CD4-positive, alpha-beta T cell (primary cell): ENCODE data around the gene VPS41. TPM values are rescaled to one million over a fixed set of nuclear protein-coding genes. Genes with fewer than 3 reads are reported as not detected.
"Not testable (repeated sequence)": the region's sequence is repeated elsewhere in the genome, so short reads cannot be mapped to it uniquely, and the experiment has no call there.

Source experiments
- ATAC-seq: fragments of 200-7000 bp; cut with Tn5 transposase; one replicate; pipeline ENCODE4 v1.10.0; 2022; ENCODE audit warnings: mild to moderate bottlenecking; ENCODE audit not compliant: poor library complexity
- CTCF ChIA-PET: fragments of 350-600 bp; sonication (Branson Sonifier 250); formaldehyde crosslinking; loops from one replicate; lab custom pipeline; 2021; ENCODE audit warnings: antibody characterized with exemption, inconsistent platforms; lab: Charles Lee
- POLR2A ChIA-PET: fragments of 350-600 bp; sonication (Branson Sonifier 250); formaldehyde crosslinking; loops from one replicate; lab custom pipeline; 2021; ENCODE audit warnings: antibody characterized with exemption, inconsistent platforms; lab: Charles Lee
- DNase-seq, 14 experiments: peaks; one replicate each; pipeline ENCODE4 v3.0.0-alpha.2; 2013 to 2020; ENCODE audit warnings: mixed read lengths in 2 of 14
- H3K27ac ChIP-seq, 2 donors: one replicate each; pipeline versions ENCODE4 v1.5.1 to v1.7.0; 2013; ENCODE audit warnings: low read length in 2 of 2, low read depth in 1 of 2, mild to moderate bottlenecking in 1 of 2
- H3K27me3 ChIP-seq, 2 experiments: 1 replicate in 1 of 2; 2 replicates in 1 of 2; pipeline versions ENCODE4 v1.6.1 to v1.7.0; 2013; ENCODE audit warnings: low read length in 2 of 2, control low read depth in 1 of 2, mild to moderate bottlenecking in 1 of 2, moderate library complexity in 1 of 2; ENCODE audit not compliant: insufficient read depth in 2 of 2, control insufficient read depth in 1 of 2
- H3K36me3 ChIP-seq: one replicate; pipeline ENCODE4 v1.6.1; 2013; ENCODE audit warnings: low read length, control low read depth; ENCODE audit not compliant: insufficient read depth
- H3K4me1 ChIP-seq: one replicate; pipeline ENCODE4 v1.6.1; 2013; ENCODE audit warnings: low read length, control low read depth; ENCODE audit not compliant: insufficient read depth
- H3K4me3 ChIP-seq: one replicate; pipeline ENCODE4 v1.5.1; 2013; ENCODE audit warnings: mild to moderate bottlenecking, low read length, moderate library complexity
- H3K9me3 ChIP-seq, 2 experiments: 1 replicate in 1 of 2; 2 replicates in 1 of 2; pipeline versions ENCODE4 v1.6.1 to v1.7.0; 2013; ENCODE audit warnings: low read length in 2 of 2, mild to moderate bottlenecking in 2 of 2, control low read depth in 1 of 2, moderate library complexity in 1 of 2; ENCODE audit not compliant: control insufficient read depth in 1 of 2, insufficient read depth in 1 of 2
- H3K27ac Mint-ChIP-seq: one replicate; pipeline ENCODE4 v1.8.0; 2020; ENCODE audit warnings: mixed read lengths
- H3K27me3 Mint-ChIP-seq: one replicate; pipeline ENCODE4 v1.8.0; 2021; ENCODE audit warnings: mixed read lengths
- H3K36me3 Mint-ChIP-seq: one replicate; pipeline ENCODE4 v1.8.0; 2021; ENCODE audit warnings: low read depth, mixed read lengths
- H3K4me1 Mint-ChIP-seq: one replicate; pipeline ENCODE4 v1.8.0; 2021; ENCODE audit warnings: low read depth, mixed read lengths
- H3K4me3 Mint-ChIP-seq: one replicate; pipeline ENCODE4 v1.8.0; 2020; ENCODE audit warnings: mild to moderate bottlenecking, mixed read lengths
- H3K9me3 Mint-ChIP-seq: one replicate; pipeline ENCODE4 v1.8.0; 2020; ENCODE audit warnings: mixed read lengths
- CTCF ChIP-seq: fragments of 200-600 bp; IDR thresholded peaks from one replicate; pipeline ENCODE4 v1.8.0; 2022; ENCODE audit warnings: antibody characterized with exemption, mild to moderate bottlenecking
- intact Hi-C, 2 experiments: fragments of 100-400 bp; cut with DNase I in 1 of 2; cut with micrococcal nuclease in 1 of 2; formaldehyde crosslinking; loops; one replicate each; pipeline versions ENCODE4 v1.15.1 to v1.9.0; 2023 to 2025; cut with DNase I, micrococcal nuclease
- total RNA-seq, 174 experiments: library from RNA in 2 of 174; stranded (reverse) in 2 of 174; gene quantifications; one replicate each; pipeline ENCODE4 v1.2.3 and lab custom pipeline; 2021 to 2026

The VPS41 gene
- total RNA-seq, 2 experiments from 2014 or later = 19.4 to 22.9 TPM

DNA sequence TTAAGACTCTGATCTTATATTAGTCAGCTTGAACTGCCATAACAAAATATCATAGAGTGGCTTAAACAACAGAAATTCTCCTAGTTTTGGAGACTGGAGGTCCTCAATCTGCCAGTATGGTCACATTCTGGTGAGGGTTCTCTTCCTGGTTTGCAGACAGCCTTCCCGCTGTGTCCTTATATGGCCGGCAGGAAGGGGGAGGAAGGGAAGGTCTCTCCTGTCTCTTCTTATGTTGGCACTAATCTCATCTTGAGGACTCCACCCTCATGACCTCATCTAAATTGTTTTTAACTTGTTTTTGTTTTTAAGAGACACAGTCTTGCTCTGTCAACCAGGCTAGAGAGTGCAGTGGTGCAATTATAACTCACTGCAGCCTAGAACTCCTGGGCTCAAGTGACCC lies 53.1 kb downstream of the VPS41 start:
- ATAC-seq (no peak), DNase-seq (no peak)
- ChIA-PET CTCF (no interaction called here), POLR2A (no interaction called here)
- H3K4me3 ChIP-seq = no peak overlapping the region
- H3K27me3 ChIP-seq = no peaks in the 10 kb centered on the region
- no peak overlapping the region for H3K4me3 Mint-ChIP-seq
- H3K9me3 ChIP-seq = no peaks in the 10 kb centered on the region
- intact Hi-C loops = no loop called here
- no peaks in the 10 kb centered on the region for H3K27me3 Mint-ChIP-seq
- no peaks in the 10 kb centered on the region for H3K4me1 ChIP-seq
- no peak for TF ChIP-seq CTCF
- H3K27ac Mint-ChIP-seq = no peak overlapping the region
- H3K36me3 ChIP-seq = no peaks in the 10 kb centered on the region
- peaks cover 44% of the 10 kb centered on the region for H3K36me3 Mint-ChIP-seq
- H3K4me1 Mint-ChIP-seq = peaks cover 37% of the 10 kb centered on the region
- H3K27ac ChIP-seq = no peak overlapping the region
- no peaks in the 10 kb centered on the region for H3K9me3 Mint-ChIP-seq

GRCh38 chr7:38855386-38855785 lies 53.6 kb downstream of the VPS41 start:
- TF ChIP-seq CTCF = no peak
- ChIA-PET POLR2A (no interaction called here), CTCF (no interaction called here)
- Histone ChIP-seq H3K4me1 (no peaks in the 10 kb centered on the region), H3K9me3 (no peaks in the 10 kb centered on the region), H3K36me3 (no peaks in the 10 kb centered on the region), H3K27me3 (no peaks in the 10 kb centered on the region), H3K27ac (no peak overlapping the region), H3K4me3 (no peak overlapping the region)
- H3K27me3 Mint-ChIP-seq = no peaks in the 10 kb centered on the region
- no peak overlapping the region for H3K4me3 Mint-ChIP-seq
- DNase-seq (no peak), ATAC-seq (no peak)
- peaks cover 35% of the 10 kb centered on the region for H3K4me1 Mint-ChIP-seq
- peaks cover 41% of the 10 kb centered on the region for H3K36me3 Mint-ChIP-seq
- H3K27ac Mint-ChIP-seq = no peak overlapping the region
- intact Hi-C loops = no loop called here
- no peaks in the 10 kb centered on the region for H3K9me3 Mint-ChIP-seq

DNA sequence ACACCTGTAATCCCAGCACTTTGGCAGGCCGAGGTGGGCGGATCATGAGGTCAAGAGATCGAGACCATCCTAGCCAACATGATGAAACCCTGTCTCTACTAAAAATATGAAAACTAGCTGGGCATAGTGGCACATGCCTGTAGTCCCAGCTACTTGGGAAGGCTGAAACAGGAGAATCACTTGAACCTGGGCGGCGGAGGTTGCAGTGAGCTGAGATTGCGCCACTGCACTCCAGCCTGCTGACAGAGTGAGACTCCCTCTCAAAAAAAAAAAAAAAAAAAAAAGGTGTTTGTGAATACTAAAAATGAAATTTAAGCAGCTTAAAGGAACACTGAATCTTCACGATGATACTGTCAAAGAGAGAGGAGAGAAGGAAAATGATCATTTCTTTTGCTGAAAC lies 54.0 kb downstream of the VPS41 start:
- H3K4me1 Mint-ChIP-seq = peaks cover 30% of the 10 kb centered on the region
- CTCF ChIA-PET, H3K9me3 ChIP-seq, H3K27ac ChIP-seq, H3K27ac Mint-ChIP-seq, ATAC-seq, POLR2A ChIA-PET, H3K27me3 ChIP-seq, H3K4me1 ChIP-seq, H3K4me3 Mint-ChIP-seq, intact Hi-C loops, DNase-seq, H3K27me3 Mint-ChIP-seq, H3K9me3 Mint-ChIP-seq, H3K36me3 ChIP-seq, H3K4me3 ChIP-seq: not testable (repeated sequence)
- H3K36me3 Mint-ChIP-seq = peaks cover 37% of the 10 kb centered on the region

DNA sequence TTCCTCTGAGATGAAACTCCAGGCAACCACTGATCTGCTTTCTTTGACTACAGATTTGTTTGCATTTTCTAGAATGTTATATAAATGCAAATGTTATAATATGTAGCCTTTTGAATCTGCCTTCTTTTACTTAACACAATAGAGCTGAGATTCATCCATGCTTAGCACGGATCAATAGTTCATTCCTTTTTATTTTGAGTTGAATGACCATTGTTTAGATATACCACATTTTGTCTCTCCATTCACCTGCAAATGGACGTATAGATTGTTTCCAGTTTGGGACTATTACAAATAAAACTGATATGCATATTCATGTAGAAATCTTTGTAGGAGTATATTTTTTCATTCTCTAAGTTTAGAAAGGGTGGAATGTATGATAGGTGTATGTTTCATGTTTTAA lies 57.7 kb downstream of the VPS41 start:
- Mint-ChIP-seq H3K27me3 (no peaks in the 10 kb centered on the region), H3K27ac (no peak overlapping the region), H3K4me3 (no peak overlapping the region), H3K9me3 (no peaks in the 10 kb centered on the region), H3K36me3 (peaks cover 33% of the 10 kb centered on the region), H3K4me1 (peaks cover 22% of the 10 kb centered on the region)
- POLR2A ChIA-PET = no interaction called here
- Histone ChIP-seq H3K27me3 (no peaks in the 10 kb centered on the region), H3K27ac (no peak overlapping the region), H3K4me1 (no peaks in the 10 kb centered on the region), H3K36me3 (peaks cover 6% of the 10 kb centered on the region), H3K9me3 (no peaks in the 10 kb centered on the region), H3K4me3 (no peak overlapping the region)
- no peak for TF ChIP-seq CTCF
- DNase-seq = no peak
- intact Hi-C loops = no loop called here
- ATAC-seq = no peak
- CTCF ChIA-PET = no interaction called here
